HepG2 (cell line): ENCODE data around the gene MAVS. TPM values are rescaled to one million over a fixed set of nuclear protein-coding genes. Genes with fewer than 3 reads are reported as not detected.
A peak's percentile ranks its signal among the peaks of the same experiment; 100 is the strongest.

Experiments
- ATF7-NPFF ChIP-seq: sonication (generic); formaldehyde crosslinking; IDR thresholded peaks from 2 replicates; pipeline ENCODE4 v1.8.1; 2023; ENCODE audit warnings: mild to moderate bottlenecking, low read depth, missing genetic modification reagents, moderate library complexity
- BRCA1 ChIP-seq: sonication (generic); formaldehyde crosslinking; IDR thresholded peaks from 2 replicates; pipeline ENCODE4 v1.4.0; 2020; ENCODE audit warnings: missing genetic modification reagents
- HDAC1 ChIP-seq: sonication (generic); formaldehyde crosslinking; IDR thresholded peaks from 2 replicates; pipeline ENCODE4 v1.5.1; 2020; ENCODE audit warnings: mild to moderate bottlenecking, missing genetic modification reagents
- MXD1 ChIP-seq: sonication (generic); formaldehyde crosslinking; IDR thresholded peaks from 2 replicates; pipeline ENCODE4 v1.4.0; 2020; ENCODE audit warnings: mild to moderate bottlenecking, missing genetic modification reagents
- RARA ChIP-seq: IDR thresholded peaks from 2 replicates; pipeline ENCODE4 v1.6.1; 2016; ENCODE audit warnings: missing genetic modification reagents, missing compliant biosample characterization
- RBFOX2 ChIP-seq: fragments of 200-400 bp; formaldehyde crosslinking; IDR thresholded peaks from 2 replicates; pipeline ENCODE4 v1.6.1; 2017; ENCODE audit warnings: low read depth, mild to moderate bottlenecking, low read length
- SIX4 ChIP-seq: sonication (generic); formaldehyde crosslinking; IDR thresholded peaks from 2 replicates; pipeline ENCODE4 v1.4.0; 2020; ENCODE audit warnings: missing genetic modification reagents
- SOX13 ChIP-seq, 3 experiments: fragments of 450-650 bp in 1 of 3; sonication (generic) in 1 of 3; formaldehyde crosslinking in 1 of 3; IDR thresholded peaks in 2 of 3; conservative IDR thresholded peaks in 1 of 3; 2 replicates each; pipeline versions ENCODE4 v1.5.0 to v1.6.1; 2016 to 2020; ENCODE audit warnings: antibody characterized with exemption in 1 of 3, mild to moderate bottlenecking in 1 of 3, missing compliant biosample characterization in 1 of 3, missing genetic modification reagents in 1 of 3, moderate library complexity in 1 of 3
- SRSF1 ChIP-seq: fragments of 200-400 bp; formaldehyde crosslinking; optimal IDR thresholded peaks from 2 replicates; pipeline ENCODE3; 2017; ENCODE audit warnings: mild to moderate bottlenecking, low read depth, low read length, moderate library complexity
- U2AF1 ChIP-seq: fragments of 200-400 bp; formaldehyde crosslinking; optimal IDR thresholded peaks from 2 replicates; pipeline ENCODE3; 2017; ENCODE audit warnings: mild to moderate bottlenecking, low read depth, low read length
- ZNF30 ChIP-seq: sonication (generic); formaldehyde crosslinking; IDR thresholded peaks from 2 replicates; pipeline ENCODE4 v1.5.0; 2020; ENCODE audit warnings: mild to moderate bottlenecking, missing genetic modification reagents
- ZNF816 ChIP-seq: sonication (generic); formaldehyde crosslinking; IDR thresholded peaks from 2 replicates; pipeline ENCODE4 v1.8.0; 2022; ENCODE audit warnings: missing genetic modification reagents, mild to moderate bottlenecking, borderline replicate concordance
- polyA plus RNA-seq, 8 experiments: library from polyadenylated mRNA; depleted of rRNA in 3 of 8; stranded (reverse) in 7 of 8; unstranded in 1 of 8; fragments of >200 nt; fragmentation: Illumina TruSeq in 4 of 8; extraction: Trizol in 4 of 8; gene quantifications; 2 replicates each; pipeline versions ENCODE4 v1.2.1 to v1.2.3, GENCODE V29; 2011 to 2016; ENCODE audit warnings: low read depth in 4 of 8, missing spikeins in 1 of 8, mixed read lengths in 1 of 8; ENCODE audit not compliant: insufficient read depth in 1 of 8
- total RNA-seq, 5 experiments: library from RNA; depleted of rRNA; stranded (reverse); fragments of >200 nt; fragmentation: Illumina TruSeq; extraction: Trizol; gene quantifications; 2 replicates each; pipeline ENCODE4 v1.2.3, GENCODE V29; 2016; ENCODE audit warnings: low read depth in 1 of 5
- TF ChIP-seq, protein P1 (sequence below): sonication (generic); formaldehyde crosslinking; IDR thresholded peaks from 2 replicates; pipeline ENCODE4 v1.8.0; 2022; ENCODE audit warnings: low read depth, missing genetic modification reagents
- TF ChIP-seq, protein P2 (sequence below): sonication (generic); formaldehyde crosslinking; IDR thresholded peaks from 2 replicates; pipeline ENCODE4 v1.4.0; 2020; ENCODE audit warnings: missing genetic modification reagents
- TF ChIP-seq, protein P3 (sequence below): sonication (generic); formaldehyde crosslinking; IDR thresholded peaks from 2 replicates; pipeline ENCODE4 v1.4.0; 2020; ENCODE audit warnings: missing genetic modification reagents, borderline replicate concordance
- TF ChIP-seq, protein P4 (sequence below): sonication (generic); formaldehyde crosslinking; IDR thresholded peaks from 2 replicates; pipeline ENCODE4 v1.5.0; 2020; ENCODE audit warnings: missing genetic modification reagents

Gene MAVS
- total and polyA plus RNA-seq, 2 of the 13 experiments (the other 11 are each of a cell fraction or from before 2014, with no cell fraction given): 27.3 to 36.6 TPM

DNA sequence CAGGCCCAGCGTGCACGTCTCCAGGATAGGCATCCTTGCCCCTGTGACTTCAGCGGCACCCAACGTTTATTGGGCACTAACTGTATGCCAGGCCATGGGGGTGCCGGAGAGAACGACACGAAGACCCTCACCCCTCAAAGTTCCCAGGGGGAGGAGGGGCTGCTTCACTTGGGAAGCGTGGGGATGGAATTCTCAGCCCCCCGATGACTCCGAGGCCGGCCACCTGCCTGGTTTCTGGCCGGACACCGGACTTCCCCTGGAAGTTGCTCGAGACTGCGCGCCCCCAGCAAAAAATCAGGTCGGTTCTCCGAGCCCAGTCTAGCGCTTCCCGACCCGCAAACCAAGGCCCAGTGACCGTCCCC is 275 bp upstream of the MAVS start (continued):
- TF ChIP-seq, protein P1, sequence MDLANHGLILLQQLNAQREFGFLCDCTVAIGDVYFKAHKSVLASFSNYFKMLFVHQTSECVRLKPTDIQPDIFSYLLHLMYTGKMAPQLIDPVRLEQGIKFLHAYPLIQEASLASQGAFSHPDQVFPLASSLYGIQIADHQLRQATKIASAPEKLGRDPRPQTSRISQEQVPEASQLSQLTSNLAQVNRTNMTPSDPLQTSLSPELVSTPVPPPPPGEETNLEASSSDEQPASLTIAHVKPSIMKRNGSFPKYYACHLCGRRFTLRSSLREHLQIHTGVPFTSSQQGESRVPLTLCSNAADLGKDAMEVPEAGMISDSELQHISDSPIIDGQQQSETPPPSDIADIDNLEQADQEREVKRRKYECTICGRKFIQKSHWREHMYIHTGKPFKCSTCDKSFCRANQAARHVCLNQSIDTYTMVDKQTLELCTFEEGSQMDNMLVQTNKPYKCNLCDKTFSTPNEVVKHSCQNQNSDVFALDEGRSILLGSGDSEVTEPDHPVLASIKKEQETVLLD (CRISPR knock-in tag): no peak
- TF ChIP-seq U2AF1 (no peak), RBFOX2 (no peak), SRSF1 (peak; percentile 11), SOX13 (IDR thresholded peaks at IDR 0.05) (no peak), SOX13 (CRISPR knock-in tag; conservative IDR thresholded peaks at IDR 0.05 in 1 of 2, IDR thresholded peaks at IDR 0.05 in 1 of 2) (0 out of 4 replicates have a peak, but pooled peaks of 1 of the 2 experiments have one; percentile 49), ZNF30 (CRISPR knock-in tag) (peak; percentile 87), ATF7-NPFF (CRISPR knock-in tag) (no peak; the same call in 1 of the 2 replicates), MXD1 (CRISPR knock-in tag) (peak; percentile 22; the same call in 1 of the 2 replicates), RARA (no peak), ZNF816 (CRISPR knock-in tag) (no peak), HDAC1 (no peak; the same call in 1 of the 2 replicates), SIX4 (CRISPR knock-in tag) (no peak), BRCA1 (CRISPR knock-in tag) (peak; percentile 80; the same call in 1 of the 2 replicates)
- TF ChIP-seq, protein P2, sequence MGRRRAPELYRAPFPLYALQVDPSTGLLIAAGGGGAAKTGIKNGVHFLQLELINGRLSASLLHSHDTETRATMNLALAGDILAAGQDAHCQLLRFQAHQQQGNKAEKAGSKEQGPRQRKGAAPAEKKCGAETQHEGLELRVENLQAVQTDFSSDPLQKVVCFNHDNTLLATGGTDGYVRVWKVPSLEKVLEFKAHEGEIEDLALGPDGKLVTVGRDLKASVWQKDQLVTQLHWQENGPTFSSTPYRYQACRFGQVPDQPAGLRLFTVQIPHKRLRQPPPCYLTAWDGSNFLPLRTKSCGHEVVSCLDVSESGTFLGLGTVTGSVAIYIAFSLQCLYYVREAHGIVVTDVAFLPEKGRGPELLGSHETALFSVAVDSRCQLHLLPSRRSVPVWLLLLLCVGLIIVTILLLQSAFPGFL (CRISPR knock-in tag): no peak
- TF ChIP-seq, protein P3, sequence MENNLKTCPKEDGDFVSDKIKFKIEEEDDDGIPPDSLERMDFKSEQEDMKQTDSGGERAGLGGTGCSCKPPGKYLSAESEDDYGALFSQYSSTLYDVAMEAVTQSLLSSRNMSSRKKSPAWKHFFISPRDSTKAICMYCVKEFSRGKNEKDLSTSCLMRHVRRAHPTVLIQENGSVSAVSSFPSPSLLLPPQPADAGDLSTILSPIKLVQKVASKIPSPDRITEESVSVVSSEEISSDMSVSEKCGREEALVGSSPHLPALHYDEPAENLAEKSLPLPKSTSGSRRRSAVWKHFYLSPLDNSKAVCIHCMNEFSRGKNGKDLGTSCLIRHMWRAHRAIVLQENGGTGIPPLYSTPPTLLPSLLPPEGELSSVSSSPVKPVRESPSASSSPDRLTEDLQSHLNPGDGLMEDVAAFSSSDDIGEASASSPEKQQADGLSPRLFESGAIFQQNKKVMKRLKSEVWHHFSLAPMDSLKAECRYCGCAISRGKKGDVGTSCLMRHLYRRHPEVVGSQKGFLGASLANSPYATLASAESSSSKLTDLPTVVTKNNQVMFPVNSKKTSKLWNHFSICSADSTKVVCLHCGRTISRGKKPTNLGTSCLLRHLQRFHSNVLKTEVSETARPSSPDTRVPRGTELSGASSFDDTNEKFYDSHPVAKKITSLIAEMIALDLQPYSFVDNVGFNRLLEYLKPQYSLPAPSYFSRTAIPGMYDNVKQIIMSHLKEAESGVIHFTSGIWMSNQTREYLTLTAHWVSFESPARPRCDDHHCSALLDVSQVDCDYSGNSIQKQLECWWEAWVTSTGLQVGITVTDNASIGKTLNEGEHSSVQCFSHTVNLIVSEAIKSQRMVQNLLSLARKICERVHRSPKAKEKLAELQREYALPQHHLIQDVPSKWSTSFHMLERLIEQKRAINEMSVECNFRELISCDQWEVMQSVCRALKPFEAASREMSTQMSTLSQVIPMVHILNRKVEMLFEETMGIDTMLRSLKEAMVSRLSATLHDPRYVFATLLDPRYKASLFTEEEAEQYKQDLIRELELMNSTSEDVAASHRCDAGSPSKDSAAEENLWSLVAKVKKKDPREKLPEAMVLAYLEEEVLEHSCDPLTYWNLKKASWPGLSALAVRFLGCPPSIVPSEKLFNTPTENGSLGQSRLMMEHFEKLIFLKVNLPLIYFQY (CRISPR knock-in tag): peak; percentile 99
- TF ChIP-seq, protein P4, sequence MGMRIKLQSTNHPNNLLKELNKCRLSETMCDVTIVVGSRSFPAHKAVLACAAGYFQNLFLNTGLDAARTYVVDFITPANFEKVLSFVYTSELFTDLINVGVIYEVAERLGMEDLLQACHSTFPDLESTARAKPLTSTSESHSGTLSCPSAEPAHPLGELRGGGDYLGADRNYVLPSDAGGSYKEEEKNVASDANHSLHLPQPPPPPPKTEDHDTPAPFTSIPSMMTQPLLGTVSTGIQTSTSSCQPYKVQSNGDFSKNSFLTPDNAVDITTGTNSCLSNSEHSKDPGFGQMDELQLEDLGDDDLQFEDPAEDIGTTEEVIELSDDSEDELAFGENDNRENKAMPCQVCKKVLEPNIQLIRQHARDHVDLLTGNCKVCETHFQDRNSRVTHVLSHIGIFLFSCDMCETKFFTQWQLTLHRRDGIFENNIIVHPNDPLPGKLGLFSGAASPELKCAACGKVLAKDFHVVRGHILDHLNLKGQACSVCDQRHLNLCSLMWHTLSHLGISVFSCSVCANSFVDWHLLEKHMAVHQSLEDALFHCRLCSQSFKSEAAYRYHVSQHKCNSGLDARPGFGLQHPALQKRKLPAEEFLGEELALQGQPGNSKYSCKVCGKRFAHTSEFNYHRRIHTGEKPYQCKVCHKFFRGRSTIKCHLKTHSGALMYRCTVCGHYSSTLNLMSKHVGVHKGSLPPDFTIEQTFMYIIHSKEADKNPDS: no peak
